Measurements from ENCODE around the gene PDLIM5.

Gene PDLIM5

DNA sequence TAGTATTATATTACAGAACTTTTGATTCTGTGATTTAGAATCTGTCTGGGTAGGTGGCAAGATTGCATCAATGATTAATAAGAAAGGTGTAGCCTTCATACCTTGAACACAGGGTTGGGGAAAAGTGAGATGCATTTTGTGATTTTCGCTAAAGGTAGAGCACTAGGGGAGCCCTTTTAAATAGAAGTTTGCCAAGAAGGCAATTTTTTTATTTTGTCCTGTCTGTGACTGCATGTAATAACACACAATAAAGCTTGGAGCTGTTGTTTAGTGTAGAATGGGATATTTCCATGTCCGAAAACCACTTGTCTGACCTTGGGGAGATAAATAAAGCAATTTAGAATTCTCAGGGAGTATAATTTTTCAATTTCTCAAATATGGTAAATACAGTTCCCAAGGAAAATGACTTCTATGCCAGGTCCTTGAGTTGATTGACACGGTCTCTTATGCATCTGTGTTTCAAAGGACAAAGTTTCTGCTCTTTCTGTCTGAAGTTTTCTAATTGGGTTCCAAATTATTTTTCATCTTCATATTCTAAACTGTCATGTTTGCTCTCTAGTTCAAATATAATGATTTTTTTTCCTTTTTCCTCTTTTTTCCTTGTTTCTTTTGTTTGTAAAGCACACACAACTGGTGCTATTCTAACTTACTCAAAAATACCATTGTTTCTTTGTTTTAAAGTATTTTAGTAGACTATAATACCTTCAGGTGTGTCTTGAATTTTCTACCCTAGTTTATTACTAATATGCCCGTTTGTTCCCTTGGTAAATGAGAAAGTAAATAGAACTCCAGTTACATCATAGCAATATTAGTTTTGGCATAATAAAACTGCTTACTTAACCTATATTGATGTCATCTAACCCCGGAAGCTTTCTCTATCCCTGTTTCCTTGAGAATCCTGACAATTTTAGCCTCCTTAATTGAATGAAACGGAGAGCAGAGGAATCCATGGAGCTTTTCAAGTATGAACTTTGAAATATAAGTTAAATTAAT lies 218.2 kb downstream of the PDLIM5 start:
- no peak overlapping the region for H3K14ac ChIP-seq (ENCODE audit: low read length in 2 of 2)
- no peak for DNase-seq
- 92% methylated on average over 2 of the region's 6 CpGs for WGBS
- no peak overlapping the region for H2BK120ac ChIP-seq (ENCODE audit: low read depth, low read length)
- no peak overlapping the region for H2BK12ac ChIP-seq (ENCODE audit: low read length in 2 of 2)
- H3K9ac ChIP-seq (ENCODE audit: low read length): no peak overlapping the region
- no peak overlapping the region for H4K8ac ChIP-seq (ENCODE audit: low read length)
- H2BK15ac ChIP-seq (ENCODE audit: low read depth, poor library complexity, severe bottlenecking): no peak overlapping the region
- H3K4ac ChIP-seq (ENCODE audit: low read depth in 1 of 2, low read length in 2 of 2): no peak overlapping the region
- no peak overlapping the region for H2AK5ac ChIP-seq (ENCODE audit: low read length, severe bottlenecking)
- no peak overlapping the region for H2AFZ ChIP-seq (ENCODE audit: low read depth, low read length)
- no peak overlapping the region for H4K91ac ChIP-seq (ENCODE audit: low read length)
- no peaks in the 10 kb centered on the region for H3K27me3 ChIP-seq (ENCODE audit: control insufficient read depth in 1 of 2, insufficient read depth in 1 of 2, low read length in 2 of 2)
- peaks cover 3 to 26% of the 10 kb centered on the region in 2 experiments for H3K36me3 ChIP-seq (ENCODE audit: control insufficient read depth in 1 of 2, insufficient read depth in 2 of 2, low read depth in 1 of 2, low read length in 2 of 2)
- no peak overlapping the region for H2BK5ac ChIP-seq (ENCODE audit: low read depth, low read length, poor library complexity, severe bottlenecking)
- no peak overlapping the region for H3K4me3 ChIP-seq (ENCODE audit: insufficient read depth in 1 of 2, low read depth in 1 of 2, low read length in 2 of 2)
- no peak overlapping the region for H3K27ac ChIP-seq (ENCODE audit: low read length, poor library complexity, severe bottlenecking)
- no peak overlapping the region for H3K23ac ChIP-seq (ENCODE audit: low read length in 2 of 2)
- no peak overlapping the region for H3K4me2 ChIP-seq (ENCODE audit: low read length, poor library complexity, severe bottlenecking)
- no peaks in the 10 kb centered on the region for H3K79me1 ChIP-seq (replicated peaks; ENCODE audit: low read length, poor library complexity, severe bottlenecking)
- H3K4me1 ChIP-seq (ENCODE audit: control insufficient read depth, insufficient read depth, low read depth, low read length): no peaks in the 10 kb centered on the region
- no peak overlapping the region for H3K18ac ChIP-seq (ENCODE audit: low read depth in 1 of 2, low read length in 2 of 2)
- no peaks in the 10 kb centered on the region for H3K9me3 ChIP-seq (ENCODE audit: control insufficient read depth, low read length)

DNA sequence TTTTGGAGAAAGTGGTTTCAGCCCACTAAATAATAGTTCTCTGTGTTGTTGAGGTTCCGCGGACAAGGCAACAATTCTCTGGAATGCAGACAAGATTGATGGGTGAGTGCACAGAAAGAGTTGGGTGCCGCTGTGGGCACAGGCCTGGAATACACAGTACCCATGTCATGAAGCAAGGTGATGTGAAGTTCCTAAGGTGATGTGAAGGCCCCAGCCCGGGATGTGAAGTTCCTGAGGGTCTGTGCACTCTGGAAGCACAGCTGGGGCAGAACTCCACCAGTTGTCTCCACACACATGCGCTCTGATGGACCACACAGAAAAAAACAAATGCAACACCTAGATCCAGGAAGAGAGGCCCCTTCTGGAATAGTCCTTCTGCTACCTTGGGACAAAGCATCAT lies 219.4 kb downstream of the PDLIM5 start:
- no peak overlapping the region for H3K18ac ChIP-seq (ENCODE audit: low read depth in 1 of 2, low read length in 2 of 2)
- H3K27ac ChIP-seq (ENCODE audit: low read length, poor library complexity, severe bottlenecking): no peak overlapping the region
- H2AFZ ChIP-seq (ENCODE audit: low read depth, low read length): peak overlapping the region; percentile 37
- no peaks in the 10 kb centered on the region for H3K9me3 ChIP-seq (ENCODE audit: control insufficient read depth, low read length)
- H3K23ac ChIP-seq (ENCODE audit: low read length in 2 of 2): no peak overlapping the region
- H3K4me1 ChIP-seq (ENCODE audit: control insufficient read depth, insufficient read depth, low read depth, low read length): no peaks in the 10 kb centered on the region
- no peak overlapping the region for H4K91ac ChIP-seq (ENCODE audit: low read length)
- H2BK12ac ChIP-seq (ENCODE audit: low read length in 2 of 2): no peak overlapping the region
- 88% methylated on average over 5 of the region's 5 CpGs for WGBS
- DNase-seq: no peak
- no peak overlapping the region for H3K4me2 ChIP-seq (ENCODE audit: low read length, poor library complexity, severe bottlenecking)
- H3K4ac ChIP-seq (ENCODE audit: low read depth in 1 of 2, low read length in 2 of 2): no peak overlapping the region
- H3K79me1 ChIP-seq (replicated peaks; ENCODE audit: low read length, poor library complexity, severe bottlenecking): no peaks in the 10 kb centered on the region
- H4K8ac ChIP-seq (ENCODE audit: low read length): no peak overlapping the region
- peaks cover 3 to 26% of the 10 kb centered on the region in 2 experiments for H3K36me3 ChIP-seq (ENCODE audit: control insufficient read depth in 1 of 2, insufficient read depth in 2 of 2, low read depth in 1 of 2, low read length in 2 of 2)
- H2AK5ac ChIP-seq (ENCODE audit: low read length, severe bottlenecking): no peak overlapping the region
- no peak overlapping the region for H2BK5ac ChIP-seq (ENCODE audit: low read depth, low read length, poor library complexity, severe bottlenecking)
- no peak overlapping the region for H2BK120ac ChIP-seq (ENCODE audit: low read depth, low read length)
- H3K27me3 ChIP-seq (ENCODE audit: control insufficient read depth in 1 of 2, insufficient read depth in 1 of 2, low read length in 2 of 2): no peaks in the 10 kb centered on the region
- no peak overlapping the region for H2BK15ac ChIP-seq (ENCODE audit: low read depth, poor library complexity, severe bottlenecking)
- H3K4me3 ChIP-seq (ENCODE audit: insufficient read depth in 1 of 2, low read depth in 1 of 2, low read length in 2 of 2): no peak overlapping the region
- H3K9ac ChIP-seq (ENCODE audit: low read length): no peak overlapping the region
- no peak overlapping the region for H3K14ac ChIP-seq (ENCODE audit: low read length in 2 of 2)

GRCh38 chr4:94673961-94674360 lies 222.2 kb downstream of the PDLIM5 start:
- Histone ChIP-seq H3K9me3 (ENCODE audit: control insufficient read depth, low read length) (no peaks in the 10 kb centered on the region), H3K14ac (ENCODE audit: low read length in 2 of 2) (no peak overlapping the region), H3K4me3 (ENCODE audit: insufficient read depth in 1 of 2, low read depth in 1 of 2, low read length in 2 of 2) (no peak overlapping the region), H3K4me1 (ENCODE audit: control insufficient read depth, insufficient read depth, low read depth, low read length) (no peaks in the 10 kb centered on the region), H4K91ac (ENCODE audit: low read length) (no peak overlapping the region), H3K18ac (ENCODE audit: low read depth in 1 of 2, low read length in 2 of 2) (no peak overlapping the region), H3K4me2 (ENCODE audit: low read length, poor library complexity, severe bottlenecking) (no peak overlapping the region), H3K27ac (ENCODE audit: low read length, poor library complexity, severe bottlenecking) (no peak overlapping the region), H2AK5ac (ENCODE audit: low read length, severe bottlenecking) (no peak overlapping the region), H2AFZ (ENCODE audit: low read depth, low read length) (no peak overlapping the region), H3K27me3 (ENCODE audit: control insufficient read depth in 1 of 2, insufficient read depth in 1 of 2, low read length in 2 of 2) (no peaks in the 10 kb centered on the region), H4K8ac (ENCODE audit: low read length) (no peak overlapping the region), H3K23ac (ENCODE audit: low read length in 2 of 2) (no peak overlapping the region), H3K36me3 (ENCODE audit: control insufficient read depth in 1 of 2, insufficient read depth in 2 of 2, low read depth in 1 of 2, low read length in 2 of 2) (peaks cover 3 to 9% of the 10 kb centered on the region in 2 experiments), H2BK120ac (ENCODE audit: low read depth, low read length) (no peak overlapping the region), H3K79me1 (replicated peaks; ENCODE audit: low read length, poor library complexity, severe bottlenecking) (no peaks in the 10 kb centered on the region), H3K4ac (ENCODE audit: low read depth in 1 of 2, low read length in 2 of 2) (no peak overlapping the region), H3K9ac (ENCODE audit: low read length) (no peak overlapping the region), H2BK5ac (ENCODE audit: low read depth, low read length, poor library complexity, severe bottlenecking) (no peak overlapping the region), H2BK15ac (ENCODE audit: low read depth, poor library complexity, severe bottlenecking) (no peak overlapping the region), H2BK12ac (ENCODE audit: low read length in 2 of 2) (no peak overlapping the region)
- 96% methylated on average over 2 of the region's 2 CpGs for WGBS
- no peak for DNase-seq

DNA sequence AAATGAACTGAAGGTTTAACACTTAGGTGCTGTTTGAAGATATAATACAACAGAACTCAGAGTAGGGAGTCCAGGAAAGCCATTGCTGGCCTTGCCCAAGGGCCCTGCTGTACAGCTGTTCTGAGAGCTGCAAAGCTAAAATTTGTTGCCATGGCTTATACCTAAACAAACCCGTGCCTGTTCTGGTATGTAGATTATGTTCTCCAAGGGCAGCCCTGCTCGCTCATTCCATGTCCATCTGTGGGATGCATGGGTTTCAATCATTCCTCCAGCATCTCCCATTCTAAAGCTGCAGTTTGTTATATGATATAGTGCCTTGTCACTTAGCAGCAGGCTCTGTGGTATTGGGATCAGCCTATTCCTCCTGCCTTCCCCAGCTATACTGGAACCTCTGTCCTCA lies 225.2 kb downstream of the PDLIM5 start:
- H3K36me3 ChIP-seq (ENCODE audit: control insufficient read depth in 1 of 2, insufficient read depth in 2 of 2, low read depth in 1 of 2, low read length in 2 of 2): no peaks in the 10 kb centered on the region
- no peak overlapping the region for H2BK12ac ChIP-seq (ENCODE audit: low read length in 2 of 2)
- no peak overlapping the region for H3K14ac ChIP-seq (ENCODE audit: low read length in 2 of 2)
- H3K4ac ChIP-seq (ENCODE audit: low read depth in 1 of 2, low read length in 2 of 2): no peak overlapping the region
- no peaks in the 10 kb centered on the region for H3K27me3 ChIP-seq (ENCODE audit: control insufficient read depth in 1 of 2, insufficient read depth in 1 of 2, low read length in 2 of 2)
- H4K91ac ChIP-seq (ENCODE audit: low read length): no peak overlapping the region
- H3K27ac ChIP-seq (ENCODE audit: low read length, poor library complexity, severe bottlenecking): no peak overlapping the region
- no peak overlapping the region for H3K18ac ChIP-seq (ENCODE audit: low read depth in 1 of 2, low read length in 2 of 2)
- H3K4me3 ChIP-seq (ENCODE audit: insufficient read depth in 1 of 2, low read depth in 1 of 2, low read length in 2 of 2): no peak overlapping the region
- H4K8ac ChIP-seq (ENCODE audit: low read length): no peak overlapping the region
- DNase-seq: peak; percentile 29
- H2AFZ ChIP-seq (ENCODE audit: low read depth, low read length): no peak overlapping the region
- H3K23ac ChIP-seq (ENCODE audit: low read length in 2 of 2): no peak overlapping the region
- H2AK5ac ChIP-seq (ENCODE audit: low read length, severe bottlenecking): no peak overlapping the region
- no peaks in the 10 kb centered on the region for H3K79me1 ChIP-seq (replicated peaks; ENCODE audit: low read length, poor library complexity, severe bottlenecking)
- no peaks in the 10 kb centered on the region for H3K9me3 ChIP-seq (ENCODE audit: control insufficient read depth, low read length)
- WGBS: 46% methylated on average over 2 of the region's 2 CpGs
- H3K4me2 ChIP-seq (ENCODE audit: low read length, poor library complexity, severe bottlenecking): no peak overlapping the region
- no peak overlapping the region for H2BK15ac ChIP-seq (ENCODE audit: low read depth, poor library complexity, severe bottlenecking)
- no peak overlapping the region for H2BK120ac ChIP-seq (ENCODE audit: low read depth, low read length)
- H3K4me1 ChIP-seq (ENCODE audit: control insufficient read depth, insufficient read depth, low read depth, low read length): no peaks in the 10 kb centered on the region
- H3K9ac ChIP-seq (ENCODE audit: low read length): no peak overlapping the region
- H2BK5ac ChIP-seq (ENCODE audit: low read depth, low read length, poor library complexity, severe bottlenecking): no peak overlapping the region

Measured in mesenchymal stem cell (in vitro differentiated cells and primary cell).